Measurements from ENCODE around the gene ZBTB24.
A peak's percentile ranks its signal among the peaks of the same experiment; 100 is the strongest.
"Not testable (repeated sequence)": the region's sequence is repeated elsewhere in the genome, so short reads cannot be mapped to it uniquely, and the experiment has no call there.

The ZBTB24 gene

GRCh38 chr6:109482905-109483734 is at the start of gene ZBTB24:
ZBTB24 (minus strand) TSS chr6:109483219; CDS start chr6:109482026, 1,193 bp downstream.
- peak; percentile 30 for DNase-seq

- no peak for DNase-seq
These were observed 48.4 kb upstream of the ZBTB24 start for GRCh38 chr6:109531446-109531845.

- no peak for DNase-seq
These were observed 45.0 kb upstream of the ZBTB24 start for GRCh38 chr6:109527989-109528388.

GRCh38 chr6:109526905-109527628 is 44.0 kb upstream of the ZBTB24 start:
- peak; percentile 16 for DNase-seq

- no peak for DNase-seq
These were observed 41.1 kb upstream of the ZBTB24 start for GRCh38 chr6:109524129-109524528.

- DNase-seq = no peak
These were observed 40.5 kb upstream of the ZBTB24 start for GRCh38 chr6:109523478-109523877.

GRCh38 chr6:109521080-109521479 is 38.1 kb upstream of the ZBTB24 start:
- DNase-seq = no peak

- DNase-seq = not testable (repeated sequence)
These were observed 36.6 kb upstream of the ZBTB24 start for GRCh38 chr6:109519647-109520046.

- DNase-seq = no peak
These were observed 33.9 kb upstream of the ZBTB24 start for GRCh38 chr6:109516929-109517328.

- no peak for DNase-seq
These were observed 32.9 kb upstream of the ZBTB24 start for GRCh38 chr6:109515781-109516409.

GRCh38 chr6:109514946-109515345 is 31.9 kb upstream of the ZBTB24 start:
- DNase-seq = no peak

- DNase-seq = no peak
These were observed 30.6 kb upstream of the ZBTB24 start for GRCh38 chr6:109513571-109514071.

GRCh38 chr6:109512271-109512817 is 29.3 kb upstream of the ZBTB24 start:
- no peak for DNase-seq

GRCh38 chr6:109511832-109512231 is 28.8 kb upstream of the ZBTB24 start:
- DNase-seq = no peak

GRCh38 chr6:109510358-109510757 is 27.3 kb upstream of the ZBTB24 start:
- no peak for DNase-seq

- no peak for DNase-seq
These were observed 25.3 kb upstream of the ZBTB24 start for GRCh38 chr6:109508166-109508860.

- no peak for DNase-seq
These were observed 24.6 kb upstream of the ZBTB24 start for GRCh38 chr6:109507490-109508072.

GRCh38 chr6:109506841-109507240 is 23.8 kb upstream of the ZBTB24 start:
- no peak for DNase-seq

- no peak for DNase-seq
These were observed 23.3 kb upstream of the ZBTB24 start for GRCh38 chr6:109506314-109506713.

GRCh38 chr6:109503327-109504224 is 20.6 kb upstream of the ZBTB24 start:
- DNase-seq = no peak

GRCh38 chr6:109498936-109499335 is 15.9 kb upstream of the ZBTB24 start:
- no peak for DNase-seq
